Smooth muscle cell of the brain vasculature (primary cell): ENCODE data around the gene MICAL3.
"Not testable (repeated sequence)": the region's sequence is repeated elsewhere in the genome, so short reads cannot be mapped to it uniquely, and the experiment has no call there.

Experiments used
- DNase-seq: peaks from one replicate; pipeline ENCODE4 v3.0.0-alpha.2; 2012; ENCODE audit warnings: low read depth, low spot score

MICAL3 gene

DNA sequence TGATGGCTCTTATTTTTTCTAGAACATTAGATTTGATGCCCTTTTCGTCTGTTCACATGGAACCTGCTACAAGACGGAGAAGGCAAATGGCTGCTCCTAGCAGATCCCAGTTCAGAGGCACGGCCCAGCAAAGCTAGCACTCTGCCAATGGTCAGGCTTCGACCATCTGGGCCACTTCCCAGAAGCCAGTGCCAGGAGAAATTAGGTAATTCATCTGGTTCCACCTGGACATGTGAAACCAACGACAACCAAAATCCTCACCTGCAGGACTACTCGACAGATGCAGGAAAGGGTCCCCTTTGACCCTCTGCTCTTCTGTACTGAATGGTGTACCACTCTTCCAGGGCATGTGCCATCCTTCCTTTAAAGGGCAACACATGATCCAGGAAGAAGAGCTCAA is 25.4 kb downstream of the MICAL3 start:
- DNase-seq, result no peak

DNA sequence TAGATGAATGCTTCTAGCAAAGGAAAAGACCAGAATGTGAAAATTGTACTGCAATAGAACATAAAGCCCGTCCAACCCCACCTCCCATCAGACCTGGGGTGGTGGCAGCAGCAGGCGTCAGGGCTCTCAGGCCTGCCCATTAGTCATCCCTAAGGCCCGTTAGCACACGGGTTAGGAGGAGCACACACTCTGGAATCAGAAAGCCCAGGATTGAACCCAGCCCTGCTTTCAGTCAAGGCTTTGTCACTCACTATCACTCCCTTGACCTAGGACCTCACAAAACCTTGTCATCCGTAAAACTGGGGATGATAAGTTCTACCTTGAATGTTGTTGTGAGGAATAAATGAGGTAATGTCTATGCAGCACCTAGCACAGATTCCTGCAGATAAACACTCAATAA is 26.9 kb downstream of the MICAL3 start:
- no peak for DNase-seq

DNA sequence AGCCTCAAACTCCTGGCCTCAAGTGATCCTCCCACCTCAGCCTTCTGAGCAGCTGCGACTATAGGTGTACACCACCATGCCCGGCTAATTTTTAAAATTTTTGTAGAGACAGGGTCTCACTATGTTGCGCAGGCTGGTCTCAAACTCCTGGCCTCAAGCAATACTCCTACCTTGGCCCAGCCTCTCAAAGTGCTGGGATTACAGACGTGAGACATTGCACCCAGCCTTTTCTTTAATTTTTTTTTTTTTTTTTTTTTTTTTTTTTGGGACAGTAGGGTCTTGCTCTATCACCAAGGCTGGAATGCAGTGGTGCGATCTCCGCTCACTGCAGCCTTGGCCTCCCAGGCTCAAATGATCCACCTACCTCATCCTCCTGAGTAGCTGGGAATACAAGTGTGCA is 29.1 kb downstream of the MICAL3 start:
- DNase-seq, result not testable (repeated sequence)

DNA sequence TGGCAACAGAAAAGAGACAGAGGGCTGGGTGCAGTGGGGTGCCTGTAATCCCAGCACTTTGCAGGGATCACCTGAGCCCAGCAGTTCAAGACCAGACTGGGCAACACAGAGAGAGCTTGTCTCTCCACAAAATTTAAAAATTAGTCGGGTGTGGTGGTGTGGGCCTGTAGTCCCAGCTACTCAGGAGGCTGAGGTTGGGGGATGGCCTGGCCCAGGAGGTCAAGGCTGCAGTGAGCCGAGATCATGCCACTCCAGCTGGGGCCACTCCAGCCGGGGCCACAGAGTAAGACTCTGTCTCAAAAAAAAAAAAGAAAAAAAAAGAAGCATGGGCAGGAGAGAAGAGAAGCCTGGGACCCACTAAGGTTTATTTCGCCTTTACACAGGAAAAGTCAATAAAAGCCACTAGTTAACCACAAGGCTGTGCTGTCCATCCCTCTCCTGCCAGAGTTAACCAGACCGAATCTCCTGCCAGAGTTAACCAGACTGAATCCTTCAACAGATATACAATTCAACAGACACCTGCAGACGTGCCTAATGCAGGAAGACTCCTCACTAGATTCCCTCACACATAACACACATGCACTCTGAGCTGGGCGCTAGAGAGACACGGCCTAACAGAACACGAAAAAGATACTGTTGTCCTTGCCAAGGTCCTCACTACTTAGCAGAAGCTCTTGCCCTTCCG is 29.8 kb downstream of the MICAL3 start:
- no peak for DNase-seq

DNA sequence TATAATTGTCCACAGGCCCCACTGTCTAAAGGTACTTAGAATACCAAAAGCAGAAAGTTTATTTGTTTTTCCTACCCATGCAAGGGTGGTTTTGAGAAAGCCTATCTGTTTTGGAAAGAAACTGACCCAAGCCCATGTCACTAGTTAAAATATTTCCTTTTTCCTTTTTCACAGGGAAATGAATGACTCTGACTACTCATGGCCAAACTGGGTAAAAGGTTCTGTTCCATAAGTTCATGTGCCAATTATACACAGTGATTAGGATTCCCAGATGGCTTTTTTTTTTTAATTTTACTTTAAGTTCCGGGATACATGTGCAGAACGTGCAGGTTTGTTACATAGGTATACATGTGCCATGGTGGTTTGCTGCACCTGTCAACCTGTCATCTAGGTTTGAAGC is 31.4 kb downstream of the MICAL3 start:
- DNase-seq, result not testable (repeated sequence)

DNA sequence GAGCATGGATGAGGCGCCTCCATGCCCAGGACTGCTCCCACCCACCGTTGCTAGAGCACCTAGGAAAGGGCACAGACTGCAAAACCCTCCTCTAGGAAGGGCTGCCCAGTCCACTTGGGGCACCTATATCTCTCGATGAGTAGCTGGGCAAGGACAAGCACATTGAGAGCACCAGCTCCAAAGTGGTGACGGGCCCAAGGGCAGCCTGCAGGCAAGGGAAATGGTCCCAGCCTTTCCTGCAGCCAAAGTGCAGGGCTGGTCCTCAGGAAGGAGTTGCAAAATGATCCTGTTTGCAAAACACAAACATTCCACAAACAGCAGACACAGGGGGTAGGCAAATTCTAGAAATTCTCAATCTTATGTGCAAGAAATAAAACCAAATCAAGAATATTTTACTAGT is 32.4 kb downstream of the MICAL3 start:
- DNase-seq, result not testable (repeated sequence)

DNA sequence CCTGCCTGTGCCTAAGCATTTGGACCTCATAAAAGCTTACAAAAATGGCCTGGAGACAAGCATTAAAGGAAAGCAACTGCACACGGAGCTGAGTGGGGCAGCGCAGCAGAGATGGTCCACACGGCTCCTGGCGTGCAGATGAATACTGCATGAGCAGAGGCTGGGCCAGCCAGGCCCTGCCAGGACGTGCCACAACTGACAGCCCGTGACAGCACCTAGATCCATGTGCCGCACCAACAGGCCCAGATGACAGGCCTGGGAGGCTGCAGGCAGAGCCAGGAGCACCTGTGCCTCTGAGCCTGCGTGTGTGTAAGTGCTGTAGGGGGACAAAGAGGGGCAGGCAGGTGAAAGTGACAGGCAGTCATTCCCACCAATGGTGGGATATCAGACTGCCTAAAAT is 33.4 kb downstream of the MICAL3 start:
- DNase-seq, result no peak

DNA sequence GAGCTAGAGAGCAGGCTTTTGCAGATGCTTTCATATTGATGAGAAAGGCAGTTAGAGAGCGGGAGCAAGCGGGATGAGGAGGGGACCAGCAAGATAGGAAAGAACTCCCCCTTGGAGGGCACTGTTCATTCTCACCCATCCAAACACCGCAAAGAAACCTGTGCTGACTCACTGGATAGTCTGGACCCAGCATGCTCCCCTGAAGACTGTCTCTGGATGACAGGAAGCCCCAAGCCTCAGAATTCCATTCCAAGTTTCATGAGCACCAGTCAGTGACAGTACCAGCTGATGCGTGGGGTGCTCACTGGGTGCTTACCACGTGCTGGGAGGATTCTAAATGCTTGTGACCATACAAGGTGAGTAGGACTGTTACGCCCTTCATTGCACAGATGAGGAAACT is 34.2 kb downstream of the MICAL3 start:
- DNase-seq, result no peak

DNA sequence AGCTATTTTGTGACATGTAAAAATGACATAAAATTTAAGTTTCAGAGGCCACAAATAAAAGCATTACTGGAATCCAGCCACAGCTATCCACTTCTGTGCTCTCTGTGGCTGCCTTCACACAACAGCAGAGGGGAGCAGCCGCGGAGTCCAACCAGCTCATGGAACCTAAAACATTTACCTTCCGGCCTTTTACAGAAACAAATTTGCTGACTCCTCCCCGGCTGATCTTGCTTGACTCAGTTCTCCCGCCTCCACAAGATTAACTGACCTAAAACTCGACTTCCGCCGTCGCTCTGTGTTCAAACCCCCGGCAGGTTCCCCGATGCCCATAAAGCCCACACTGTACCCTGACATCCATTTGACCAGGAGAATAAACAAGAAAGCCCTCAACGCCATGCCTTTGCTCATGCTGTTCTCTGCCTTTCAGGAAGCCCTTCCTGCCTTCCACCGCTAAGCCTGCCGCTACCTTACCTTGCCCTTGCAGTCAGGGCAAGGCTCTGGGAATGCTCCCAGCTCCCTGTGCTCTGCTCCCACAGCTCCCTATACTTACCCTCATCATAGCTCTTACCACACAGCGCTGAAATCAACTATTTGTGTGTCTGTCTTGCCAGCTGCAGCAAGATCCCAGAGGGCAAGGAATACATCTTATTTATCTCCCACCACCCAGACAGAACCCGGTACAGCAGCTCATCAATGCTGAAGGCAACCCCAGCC is 35.4 kb downstream of the MICAL3 start:
- no peak for DNase-seq

DNA sequence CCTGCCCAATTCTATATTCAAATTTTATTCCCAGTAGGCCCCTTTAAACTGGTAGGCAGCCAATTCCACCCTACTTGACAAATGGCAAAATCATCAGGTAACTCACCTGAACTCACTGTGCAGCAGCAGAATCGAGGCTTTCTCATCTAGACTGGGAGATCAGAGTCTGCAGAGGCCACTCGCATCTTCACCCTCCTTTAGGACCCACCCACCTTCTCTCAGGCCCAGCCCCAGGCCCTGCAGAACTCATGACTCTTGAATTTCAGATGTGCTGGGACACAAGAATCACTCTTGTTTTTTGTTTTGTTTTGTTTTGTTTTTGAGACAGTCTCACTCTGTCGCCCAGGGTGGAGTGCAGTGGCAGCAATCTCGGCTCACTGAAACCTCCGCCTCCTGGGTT is 38.8 kb downstream of the MICAL3 start:
- no peak for DNase-seq

DNA sequence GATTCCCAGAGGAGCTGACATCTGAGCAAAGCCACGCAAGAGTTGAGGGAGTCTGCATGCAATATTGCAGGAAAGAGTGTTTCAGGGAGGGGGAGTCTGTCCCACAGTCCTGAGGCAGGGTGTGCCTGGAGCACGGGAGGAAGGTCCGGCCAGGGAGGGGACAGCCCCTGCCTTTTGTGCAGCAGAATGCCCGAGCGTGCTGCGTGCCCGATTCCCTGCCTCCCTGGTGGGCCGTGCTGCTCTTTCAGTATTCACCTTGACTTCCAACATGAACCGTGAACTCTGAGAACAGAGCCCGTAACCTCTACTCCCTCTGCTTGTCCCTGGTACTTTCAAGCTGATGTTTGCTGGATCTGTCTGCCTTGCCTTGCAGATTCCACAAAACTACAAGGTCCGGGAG is 39.3 kb downstream of the MICAL3 start:
- not testable (repeated sequence) for DNase-seq

DNA sequence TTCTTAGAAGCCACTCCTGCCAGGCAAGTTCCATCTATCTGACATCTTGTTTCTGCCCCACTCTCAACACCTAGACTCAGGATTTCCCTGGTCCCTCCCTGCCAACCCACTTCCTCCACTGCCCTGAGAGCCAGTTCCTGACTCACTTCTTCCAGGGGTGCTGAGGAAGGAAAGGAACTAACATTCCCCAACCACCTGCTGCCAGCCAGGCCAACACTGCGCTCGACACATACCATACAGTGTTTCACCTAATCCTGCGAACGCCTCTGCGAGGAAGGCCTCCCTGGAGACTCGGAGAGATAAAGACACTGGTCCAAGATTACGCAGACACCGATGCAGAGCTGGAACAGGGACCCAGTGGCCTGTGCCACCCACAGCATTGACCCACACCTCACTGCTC is 40.2 kb downstream of the MICAL3 start:
- no peak for DNase-seq

DNA sequence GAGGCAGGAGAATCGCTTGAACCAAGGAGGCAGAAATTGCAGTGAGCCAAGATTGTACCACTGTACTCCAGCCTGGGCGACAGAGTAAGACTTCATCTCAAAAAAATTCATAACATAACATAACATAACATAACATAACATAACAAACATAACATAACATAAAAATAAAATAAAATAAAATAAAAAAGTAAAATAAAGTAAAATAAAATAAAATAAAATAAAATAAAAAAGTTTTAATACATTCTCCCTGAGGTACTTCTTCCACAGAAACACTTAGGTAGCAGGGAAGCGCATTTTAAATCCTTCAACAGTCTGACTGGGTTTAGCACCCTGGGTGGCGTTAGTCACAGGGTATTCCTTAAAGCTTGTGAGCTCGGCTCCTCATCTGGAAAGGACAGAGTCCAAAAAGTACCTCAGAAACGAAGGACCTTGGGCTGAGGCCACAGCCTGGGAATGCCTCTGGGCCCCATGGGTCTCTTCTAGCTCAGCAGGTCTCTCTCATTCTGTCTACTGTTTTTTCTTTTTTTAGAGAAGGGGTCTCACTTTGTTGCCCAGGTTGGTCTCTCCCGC is 41.7 kb downstream of the MICAL3 start:
- no peak for DNase-seq

DNA sequence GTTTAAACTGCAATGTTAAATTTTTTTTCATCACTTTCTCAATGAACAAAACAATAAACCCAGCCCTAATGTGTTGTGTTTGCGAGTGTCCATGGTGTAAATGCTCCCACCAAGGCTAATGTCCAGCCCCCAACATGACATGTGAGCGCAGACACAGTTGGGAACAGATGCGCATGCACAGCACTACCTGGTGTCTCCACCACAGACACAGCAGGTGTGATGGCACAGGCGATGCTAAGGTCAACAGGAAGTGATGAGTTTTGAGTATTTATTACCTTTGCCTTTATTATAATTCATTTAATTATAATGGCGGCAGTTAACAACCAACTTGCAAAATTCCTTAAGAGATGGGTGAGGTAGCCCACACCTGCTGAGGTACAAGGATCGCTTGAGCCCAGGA is 42.9 kb downstream of the MICAL3 start:
- DNase-seq, result no peak

DNA sequence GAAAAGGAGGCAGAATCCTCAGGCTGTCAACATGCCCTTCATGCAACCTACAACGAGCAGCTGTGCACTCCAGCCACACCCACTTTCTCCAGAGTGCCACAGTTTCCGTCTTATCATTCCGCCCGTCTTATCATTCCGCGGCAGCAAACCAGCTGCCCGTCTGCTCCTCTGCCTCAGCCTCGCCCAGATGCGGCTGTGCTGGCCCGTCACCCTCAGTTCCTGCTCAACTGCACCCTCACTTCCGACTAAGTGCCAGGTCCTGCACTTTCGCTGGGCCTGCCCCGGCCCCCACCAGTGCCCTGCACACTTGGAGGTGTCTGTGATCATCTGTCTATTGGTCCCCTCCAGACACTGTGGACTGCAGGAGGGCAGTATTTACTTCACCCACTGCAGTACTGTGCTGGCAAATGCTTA is 43.7 kb downstream of the MICAL3 start:
- no peak for DNase-seq

DNA sequence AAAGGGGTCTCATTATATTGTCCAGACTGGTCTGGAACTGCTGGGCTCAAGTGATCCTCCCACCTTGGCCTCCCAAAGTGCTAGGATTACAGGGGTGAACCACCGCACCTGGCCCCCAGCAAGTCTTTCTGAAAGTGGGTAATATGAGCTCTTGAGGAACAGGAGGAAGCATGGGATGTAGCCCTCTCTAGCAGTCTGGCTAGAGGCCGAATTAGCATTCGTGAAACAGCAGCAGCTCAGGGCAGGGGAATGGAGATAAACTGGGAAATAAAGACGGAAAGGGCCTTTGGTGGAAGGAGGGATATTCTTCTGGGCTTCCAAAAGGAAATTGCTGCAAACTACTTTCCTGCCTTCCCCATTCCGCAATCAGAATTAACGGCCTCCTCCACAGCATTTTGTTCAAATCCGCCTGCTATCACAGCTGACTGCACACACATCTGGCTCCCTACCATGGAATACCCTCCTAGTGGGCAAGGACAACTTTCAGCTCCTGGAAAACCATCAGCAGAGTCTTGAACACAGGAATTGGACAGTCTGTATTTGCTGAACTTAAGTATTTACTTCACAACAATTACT is 44.3 kb downstream of the MICAL3 start:
- DNase-seq, result no peak

DNA sequence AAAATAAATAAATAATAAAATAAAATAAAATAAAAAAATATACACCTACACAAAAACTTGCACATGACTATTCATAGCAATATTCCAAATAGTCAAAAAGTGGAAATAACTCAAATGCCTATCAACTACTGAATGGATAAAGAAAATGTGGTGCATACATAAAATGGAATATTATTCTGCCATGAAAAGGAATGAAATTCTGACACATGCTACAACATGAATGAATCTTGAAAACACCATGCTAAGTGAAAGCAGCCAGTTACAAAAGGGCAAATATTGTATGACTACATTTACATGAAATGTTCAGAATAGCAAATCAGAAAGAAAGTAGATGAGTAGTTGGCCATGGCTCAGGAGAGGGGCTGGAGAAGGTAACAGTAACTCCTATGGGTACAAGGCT is 46.3 kb downstream of the MICAL3 start:
- no peak for DNase-seq

DNA sequence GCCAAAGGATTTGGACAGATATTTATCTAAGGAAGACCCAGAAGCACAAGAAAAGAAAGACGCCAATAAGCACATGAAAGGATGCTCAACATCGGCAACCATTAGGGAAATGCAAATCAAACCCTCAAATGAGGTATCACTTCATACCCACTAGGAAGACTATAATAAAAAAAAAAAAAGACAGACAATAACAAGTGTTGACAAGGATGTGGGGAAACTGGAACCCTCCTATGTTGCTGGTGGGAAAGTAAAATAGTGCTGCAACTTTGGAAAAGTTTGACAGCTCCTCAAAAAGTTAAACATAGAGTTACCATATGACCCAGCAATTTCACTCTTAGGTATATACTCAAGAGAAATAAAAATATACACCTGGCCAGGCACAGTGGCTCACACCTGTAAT is 47.0 kb downstream of the MICAL3 start:
- DNase-seq, result no peak

DNA sequence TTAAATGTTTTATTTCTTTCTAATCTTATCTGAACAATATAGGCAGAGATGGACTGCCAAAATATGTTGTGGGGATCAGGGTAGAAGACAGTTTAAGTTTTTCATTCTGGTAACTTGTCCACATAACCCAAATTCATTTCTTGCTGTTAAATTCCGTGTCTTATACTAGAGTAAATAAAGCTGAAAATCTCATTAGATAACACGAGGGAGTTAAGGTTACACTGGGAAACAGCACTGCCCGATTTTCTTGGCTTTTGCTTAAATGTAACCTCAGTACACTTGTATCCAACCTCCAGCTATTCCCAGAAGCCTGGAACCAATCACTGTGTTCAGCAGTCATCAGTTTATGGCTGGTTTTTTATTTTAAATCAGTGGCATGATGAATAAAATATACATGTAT is 48.2 kb downstream of the MICAL3 start:
- no peak for DNase-seq

DNA sequence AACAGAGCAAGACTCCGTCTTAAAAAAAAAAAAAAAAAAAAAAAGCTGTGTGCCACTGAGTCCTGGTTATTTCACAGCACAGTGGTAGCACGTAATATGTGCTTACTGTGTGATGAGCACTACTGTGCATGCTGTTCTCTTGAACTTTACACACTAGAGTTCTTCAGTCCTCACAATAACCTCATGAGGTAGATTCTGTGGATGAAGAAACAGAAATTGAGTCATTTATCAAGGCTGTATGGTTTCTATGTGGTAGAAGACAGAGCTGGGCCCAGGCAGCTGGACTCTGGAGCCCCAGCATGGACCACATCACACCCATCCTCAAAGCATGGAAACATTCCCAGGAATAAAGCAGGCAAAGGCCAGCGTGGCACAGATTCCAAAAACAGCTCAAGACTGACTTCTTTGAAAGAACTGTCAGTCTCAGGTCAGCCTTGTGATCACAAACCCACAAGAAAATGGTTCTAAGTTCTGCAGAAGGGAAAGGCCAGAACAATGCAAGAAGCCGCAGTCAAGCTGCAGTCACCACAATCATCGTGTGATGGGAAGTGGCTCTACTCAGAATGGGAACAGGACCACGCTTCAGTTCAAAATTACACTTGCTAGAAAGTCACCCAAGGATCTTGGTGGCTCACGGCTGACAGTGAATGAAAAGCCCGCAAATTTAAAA is 49.5 kb downstream of the MICAL3 start:
- DNase-seq, result no peak

DNA sequence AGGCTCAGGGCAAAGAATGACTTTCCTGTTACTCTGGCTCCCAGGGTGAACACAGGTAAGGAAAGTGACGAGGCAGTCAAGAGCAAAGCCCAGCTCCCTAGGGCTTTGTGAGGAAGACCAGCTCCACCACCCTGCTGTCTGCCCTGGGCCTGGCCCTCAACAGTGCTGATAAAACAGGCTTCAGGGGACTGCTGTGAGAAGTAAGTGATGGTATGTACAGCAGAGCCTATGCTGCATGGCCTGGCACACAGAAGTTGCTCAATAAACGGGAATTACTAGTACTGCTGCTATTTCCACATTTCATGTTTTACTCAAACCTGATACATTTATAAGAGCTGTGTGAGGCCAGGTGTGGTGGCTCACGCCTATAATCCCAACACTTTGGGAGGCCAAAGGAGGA is 50.3 kb downstream of the MICAL3 start:
- no peak for DNase-seq

DNA sequence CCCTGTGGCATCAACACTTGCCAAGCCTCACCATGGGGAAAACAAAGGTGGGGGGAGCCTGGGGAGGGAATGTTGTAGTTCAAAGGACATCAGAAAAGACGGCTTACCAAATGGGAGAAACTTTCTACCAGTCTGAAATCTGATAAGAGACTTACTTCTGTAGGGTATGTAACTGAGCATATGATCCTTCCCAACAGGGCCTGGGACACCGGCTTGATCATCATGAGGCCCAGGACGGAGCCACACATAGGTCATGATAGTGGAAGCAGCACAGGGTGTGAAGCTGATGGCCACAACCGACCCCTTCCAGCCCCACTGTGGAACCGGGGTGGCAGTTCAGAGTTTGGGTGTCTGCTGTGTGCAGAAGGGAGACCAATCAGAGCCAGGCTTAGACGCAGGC is 51.1 kb downstream of the MICAL3 start:
- DNase-seq, result no peak
